GM18502 (cell line): ENCODE measurements around the gene FRMD4B.
"Not testable (repeated sequence)": the region's sequence is repeated elsewhere in the genome, so short reads cannot be mapped to it uniquely, and the experiment has no call there.

Source experiments
- ATAC-seq: cut with Tn5 transposase; IDR thresholded peaks from one replicate; pipeline ENCODE4 v1.9.1; 2021; ENCODE audit warnings: mild to moderate bottlenecking; ENCODE audit not compliant: unreplicated experiment, poor library complexity

Gene FRMD4B

DNA sequence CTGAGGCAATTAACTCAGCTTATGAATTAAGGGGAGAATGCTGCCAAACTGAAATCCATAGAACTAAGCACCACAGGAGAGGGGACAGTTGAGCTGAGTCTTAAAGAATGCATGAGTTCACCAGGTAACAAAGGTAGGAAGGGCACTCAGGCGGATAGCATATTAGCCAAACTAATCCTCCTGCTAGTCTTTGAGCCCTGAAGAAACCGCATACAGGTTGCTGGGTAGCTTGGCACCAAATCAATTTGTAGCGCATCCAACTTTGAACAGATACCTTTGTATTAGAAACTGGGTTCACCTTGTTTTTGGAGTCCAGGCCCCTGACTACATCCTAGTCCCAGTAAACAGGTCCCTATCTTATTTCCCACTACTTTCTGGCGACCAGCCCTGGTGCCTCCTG, 93.7 kb downstream of the FRMD4B start:
- no peak for ATAC-seq

DNA sequence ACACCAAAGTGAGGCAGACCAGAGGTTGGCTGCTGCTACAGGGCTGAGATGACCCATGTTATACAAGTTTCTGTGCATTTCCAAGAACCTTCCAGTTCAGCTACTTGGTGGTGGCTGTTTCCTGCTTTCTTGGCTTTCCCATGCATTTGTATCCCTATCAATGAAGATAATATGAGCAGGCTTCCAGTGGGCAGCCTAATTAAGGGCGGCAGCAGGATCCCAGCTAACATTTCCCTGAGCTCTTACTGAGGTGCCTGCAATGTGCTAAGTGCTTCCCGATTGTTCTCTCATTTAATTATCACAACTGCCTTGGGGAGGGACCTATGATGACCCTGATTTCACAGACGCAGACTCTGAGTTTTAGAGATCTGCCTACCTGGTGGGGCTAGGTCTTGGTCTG, 95.5 kb downstream of the FRMD4B start:
- no peak for ATAC-seq

DNA sequence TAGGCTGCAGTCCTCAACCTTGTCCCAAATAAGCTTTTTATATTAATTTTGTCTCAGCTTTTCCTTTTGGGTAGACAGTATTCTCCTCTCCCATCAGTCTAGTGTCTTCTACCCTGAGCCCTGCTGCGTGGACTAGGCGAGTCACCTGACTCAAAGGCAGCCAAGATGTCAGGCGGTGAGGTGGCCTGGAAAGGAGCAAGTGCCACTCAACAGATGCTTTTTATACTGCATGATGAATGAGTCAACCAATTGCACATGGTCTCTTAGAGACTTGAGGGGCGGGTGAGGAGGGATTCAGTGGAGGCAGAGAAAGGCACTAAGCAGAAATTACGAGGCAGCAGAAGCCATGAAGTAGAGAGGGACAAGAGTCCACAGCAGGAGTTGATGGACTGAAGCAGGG, 95.9 kb downstream of the FRMD4B start:
- no peak for ATAC-seq

DNA sequence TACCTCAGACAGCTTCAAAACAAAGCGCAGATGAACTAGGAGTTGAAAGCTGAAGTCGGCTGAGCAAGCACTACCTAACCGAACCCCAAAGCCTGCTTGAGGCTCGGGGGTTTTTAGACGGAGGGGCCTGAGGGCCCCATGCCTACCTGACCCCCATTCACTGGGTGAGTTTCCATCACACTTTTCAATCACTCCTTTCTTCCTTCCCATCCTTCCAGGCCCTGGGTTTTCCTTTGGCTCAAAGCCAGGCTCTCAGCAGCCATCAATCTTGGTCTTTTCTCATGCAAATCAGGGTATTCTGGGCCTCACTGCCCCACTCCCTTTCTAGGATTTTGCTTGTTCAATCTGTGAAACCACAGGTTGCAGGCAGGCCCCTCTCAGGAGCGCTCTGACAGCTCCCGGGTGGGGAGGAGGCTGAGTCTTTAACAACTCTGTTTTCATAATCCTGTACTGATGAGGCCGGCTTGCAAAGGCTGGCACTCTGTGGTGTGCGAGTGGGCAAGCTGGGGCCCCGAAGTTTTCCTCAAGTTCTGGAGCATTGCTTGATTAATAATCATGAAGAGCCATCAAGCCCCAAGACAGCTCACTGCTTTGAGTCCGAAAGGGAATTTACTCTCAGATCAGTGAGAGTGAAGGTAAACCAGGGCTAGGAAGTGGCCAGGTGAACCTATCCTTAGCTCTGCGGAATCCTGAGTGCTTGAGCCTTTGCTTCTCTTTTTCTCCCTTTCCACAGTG, 97.6 kb downstream of the FRMD4B start:
- peak; percentile 87 for ATAC-seq

DNA sequence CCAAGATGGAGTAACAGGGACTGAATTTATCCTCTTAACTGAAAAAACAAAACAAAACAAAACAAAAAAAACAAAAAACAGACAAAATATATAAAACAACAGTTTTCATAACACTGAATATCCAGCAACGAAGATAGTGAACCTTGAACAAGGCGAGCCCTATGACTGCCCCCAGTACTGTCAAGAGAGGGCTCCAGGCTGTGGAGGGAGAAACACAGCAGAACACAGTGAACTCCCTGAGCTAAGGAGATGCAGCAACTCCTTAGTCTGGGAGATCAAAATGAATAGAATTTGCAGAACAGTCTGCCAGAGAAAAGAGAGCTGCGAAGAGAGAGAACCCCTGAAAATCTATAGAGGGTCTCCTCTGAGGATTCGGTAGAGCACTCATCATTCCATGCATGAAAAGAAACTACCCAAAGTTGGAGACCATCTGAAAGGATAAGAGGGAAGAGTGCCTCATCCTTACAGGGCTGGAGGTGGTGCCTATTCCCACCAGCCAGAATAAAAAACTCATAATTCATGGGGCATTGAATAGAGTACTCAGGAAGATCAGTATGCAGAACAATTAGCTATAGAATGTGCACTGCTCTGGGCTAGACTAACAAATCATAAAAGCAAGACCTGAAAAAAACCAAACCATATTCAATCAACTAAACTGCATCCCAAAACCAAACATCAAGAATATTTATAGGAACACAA, 101.8 kb downstream of the FRMD4B start:
- ATAC-seq: no peak

DNA sequence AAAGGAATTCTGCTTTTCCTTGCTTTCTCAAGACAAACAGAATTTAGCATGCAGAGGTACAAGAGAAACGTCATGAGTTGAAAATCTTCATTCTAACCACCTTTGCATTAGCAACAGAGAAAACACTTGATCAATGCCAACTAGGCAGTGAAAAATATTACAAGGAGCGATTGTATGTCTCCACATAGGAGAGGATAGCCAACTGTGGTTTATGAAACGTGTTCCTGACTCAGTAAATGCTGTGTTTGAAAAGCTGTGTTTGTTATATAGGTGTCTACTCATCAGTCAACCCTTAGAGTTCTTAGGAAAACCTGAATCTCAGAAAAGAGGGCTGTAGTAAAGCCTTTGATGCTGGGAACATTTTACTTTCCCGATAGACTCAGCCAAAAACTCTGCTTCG, 102.4 kb downstream of the FRMD4B start:
- ATAC-seq: no peak

DNA sequence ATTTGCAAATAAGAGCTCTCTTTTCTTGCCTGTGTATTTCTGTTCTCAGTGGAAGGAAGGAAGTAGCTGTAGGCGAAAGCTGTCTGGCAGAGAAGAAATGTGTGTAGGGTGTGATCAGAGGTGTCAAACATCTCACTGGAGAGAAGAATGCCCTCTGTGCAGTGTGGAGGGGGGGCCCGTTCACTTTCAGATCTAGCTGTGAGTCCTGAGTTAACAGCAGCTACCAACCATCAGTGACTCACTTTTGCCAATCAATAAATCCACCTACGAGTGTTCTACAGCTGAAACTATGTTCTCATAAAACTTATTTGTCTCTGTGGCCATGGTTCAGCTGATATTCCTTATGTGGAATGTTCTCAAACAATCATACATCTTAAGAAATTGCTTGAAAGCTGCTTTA, 103.7 kb downstream of the FRMD4B start:
- ATAC-seq: no peak

DNA sequence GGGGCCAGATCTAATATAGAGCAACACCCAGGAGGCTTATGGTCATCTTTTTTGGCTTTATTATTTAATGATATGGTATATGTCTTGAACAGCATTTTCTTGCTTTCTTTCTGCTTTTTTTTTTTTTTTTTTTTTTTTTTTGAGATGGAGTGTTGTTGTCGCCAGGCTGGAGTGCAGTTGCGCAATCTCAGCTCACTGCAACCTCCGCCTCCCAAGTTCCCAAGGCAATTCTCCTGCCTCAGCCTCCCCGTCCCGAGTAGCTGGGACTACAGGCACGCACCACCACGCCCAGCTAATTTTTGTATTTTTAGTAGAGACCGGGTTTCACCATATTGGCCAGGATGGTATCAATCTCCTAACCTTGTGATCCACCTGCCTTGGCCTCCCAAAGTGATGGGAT, 108.5 kb downstream of the FRMD4B start:
- not testable (repeated sequence) for ATAC-seq

DNA sequence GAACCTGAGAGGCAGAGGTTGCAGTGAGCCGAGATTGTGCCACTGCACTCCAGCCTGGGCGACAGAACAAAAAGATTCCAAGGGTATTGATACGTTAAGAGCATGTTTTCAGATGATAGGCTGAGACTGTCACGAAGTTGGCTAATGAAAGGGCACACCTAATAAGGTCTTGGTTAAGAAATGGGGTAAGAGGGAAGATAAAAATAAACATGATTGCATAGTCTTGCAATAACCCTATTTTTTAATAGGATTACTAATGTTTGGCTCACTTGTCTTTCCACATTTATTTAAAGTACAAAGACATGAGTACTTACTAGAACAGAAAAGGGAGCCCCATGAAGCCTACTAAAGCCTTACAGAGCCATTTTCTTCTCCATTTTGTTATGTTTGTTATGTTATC, 109.0 kb downstream of the FRMD4B start:
- no peak for ATAC-seq

DNA sequence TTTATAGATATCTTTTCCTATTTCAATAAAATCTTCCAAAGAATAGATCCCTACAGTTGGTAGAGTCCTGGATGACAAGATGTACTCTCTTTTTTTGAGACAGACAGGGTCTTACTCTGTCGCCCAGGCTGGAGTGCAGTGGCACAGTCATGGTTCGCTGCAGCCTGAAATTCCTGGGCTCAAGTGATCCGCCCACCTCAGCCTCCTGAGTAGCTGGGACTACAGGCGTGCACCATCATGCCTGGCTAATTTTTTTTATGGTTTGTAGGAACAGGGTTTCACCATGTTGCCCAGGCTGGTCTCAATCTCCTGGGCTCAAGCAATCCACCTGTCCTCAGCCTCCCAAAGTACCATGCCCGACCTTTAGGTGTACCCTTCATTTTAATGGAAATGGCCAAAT, 109.7 kb downstream of the FRMD4B start:
- ATAC-seq: not testable (repeated sequence)

DNA sequence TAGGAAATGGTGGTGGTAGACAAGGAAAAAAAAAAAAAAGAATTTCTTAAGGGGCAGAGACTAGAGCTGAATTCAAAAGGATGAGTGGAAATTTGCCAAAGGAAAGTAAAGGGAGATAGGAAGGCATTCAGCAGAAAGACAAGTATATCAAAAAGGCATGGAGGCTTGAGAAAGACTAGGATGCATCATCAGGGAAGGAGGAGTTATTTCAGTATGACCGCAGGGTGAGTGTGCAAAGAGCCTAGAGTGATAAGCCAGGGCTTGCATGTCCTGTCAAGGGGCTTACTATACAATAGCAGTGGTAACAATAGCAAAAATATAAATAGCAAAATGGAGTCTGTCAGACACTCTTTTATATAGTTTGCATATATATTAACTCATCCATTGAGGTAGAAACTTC, 112.0 kb downstream of the FRMD4B start:
- no peak for ATAC-seq

DNA sequence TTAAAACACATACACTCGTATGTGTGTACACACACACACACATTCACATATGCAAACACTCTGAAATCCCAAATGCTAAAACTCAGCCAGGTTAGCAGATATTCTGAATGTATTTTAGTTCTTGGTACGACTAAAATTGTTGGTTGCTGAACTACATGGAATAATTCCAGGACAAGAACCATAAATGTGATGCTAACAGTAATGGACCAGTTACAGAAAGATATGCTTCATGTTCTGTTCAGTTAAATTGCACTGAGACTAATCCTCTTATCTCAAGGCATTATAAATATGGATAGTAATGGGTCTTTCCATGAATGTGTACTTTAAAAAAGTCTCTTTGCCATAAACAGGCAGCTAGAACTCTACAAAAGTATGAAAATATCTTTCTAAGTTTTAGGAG, 113.3 kb downstream of the FRMD4B start:
- ATAC-seq: no peak

DNA sequence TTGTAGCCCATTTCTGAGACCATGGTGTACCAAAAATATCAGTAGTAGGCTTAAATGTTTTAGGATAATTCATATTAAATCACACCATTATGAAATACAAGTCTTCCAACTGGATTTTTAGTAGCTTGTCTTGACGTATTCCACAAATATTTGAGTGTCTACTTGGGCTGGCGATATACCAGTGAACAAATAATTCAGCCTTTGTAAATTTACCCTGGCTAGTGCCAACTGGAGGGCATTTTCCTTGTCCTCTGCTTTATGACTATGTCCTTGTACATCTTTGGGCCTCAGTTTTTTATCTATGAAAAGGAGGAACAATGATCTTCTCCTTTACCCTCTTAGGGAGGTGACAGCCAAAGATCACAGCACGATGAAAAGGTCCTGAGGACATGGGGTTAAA, 114.8 kb downstream of the FRMD4B start:
- no peak for ATAC-seq

DNA sequence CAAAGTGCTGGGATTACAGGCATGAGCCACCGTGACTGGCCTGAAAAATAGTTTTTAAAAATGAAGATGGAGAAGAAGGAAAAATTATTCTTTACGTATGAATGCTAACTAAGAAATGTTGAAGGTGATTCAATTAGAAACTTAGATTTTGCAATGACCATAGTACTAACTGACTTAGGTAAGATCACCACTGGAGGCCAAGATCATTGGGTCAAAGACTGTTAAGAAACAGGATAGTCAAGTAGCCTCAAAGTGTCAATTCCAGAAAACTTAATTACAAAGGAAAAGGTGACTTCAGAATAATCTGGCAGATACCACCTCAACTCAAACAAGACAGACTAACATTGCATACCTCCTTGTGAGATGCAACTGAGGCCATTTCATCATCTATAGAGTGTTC, 119.3 kb downstream of the FRMD4B start:
- ATAC-seq: no peak

DNA sequence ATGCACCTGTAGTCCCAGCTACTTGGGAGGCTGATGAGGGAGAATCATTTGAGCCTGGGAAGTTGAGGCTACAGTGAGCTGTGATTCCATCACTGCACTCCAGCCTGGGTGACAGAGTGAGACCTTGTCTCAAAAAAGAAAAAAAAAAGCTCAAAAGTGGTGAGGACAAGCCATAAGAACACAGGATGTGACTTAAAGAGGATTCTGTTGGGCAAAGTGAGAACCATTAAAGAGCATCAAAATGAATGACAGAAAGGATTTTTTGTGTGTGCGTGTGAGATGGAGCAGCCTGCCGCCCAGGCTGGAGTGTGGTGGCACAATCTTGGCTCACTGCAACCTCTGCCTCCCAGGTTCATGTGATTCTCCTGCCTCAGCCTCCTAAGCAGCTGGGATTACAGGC, 119.8 kb downstream of the FRMD4B start:
- not testable (repeated sequence) for ATAC-seq

DNA sequence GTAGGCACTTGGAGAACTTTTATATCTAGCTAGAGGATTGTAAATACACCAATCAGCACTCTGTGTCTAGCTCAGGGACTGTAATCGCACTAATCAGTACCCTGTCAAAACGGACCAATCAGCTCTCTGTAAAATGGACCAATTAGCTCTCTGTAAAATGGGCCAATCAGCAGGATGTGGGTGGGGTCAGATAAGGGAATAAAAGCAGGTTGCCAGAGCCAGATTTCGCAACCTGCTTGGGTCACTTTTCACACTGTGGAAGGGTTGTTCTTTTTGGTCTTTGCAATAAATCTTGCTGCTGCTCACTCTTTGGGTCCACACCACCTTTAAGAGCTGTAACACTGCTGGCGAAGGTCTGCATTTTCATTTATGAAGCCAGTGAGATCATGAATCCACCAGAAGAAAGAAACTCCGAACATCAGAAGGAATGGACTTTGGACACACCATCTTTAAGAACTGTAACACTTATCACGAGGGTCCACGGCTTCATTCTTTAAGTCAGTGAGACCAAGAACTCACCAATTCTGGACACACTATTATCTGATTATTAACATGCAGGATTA, 125.0 kb downstream of the FRMD4B start:
- ATAC-seq: not testable (repeated sequence)

DNA sequence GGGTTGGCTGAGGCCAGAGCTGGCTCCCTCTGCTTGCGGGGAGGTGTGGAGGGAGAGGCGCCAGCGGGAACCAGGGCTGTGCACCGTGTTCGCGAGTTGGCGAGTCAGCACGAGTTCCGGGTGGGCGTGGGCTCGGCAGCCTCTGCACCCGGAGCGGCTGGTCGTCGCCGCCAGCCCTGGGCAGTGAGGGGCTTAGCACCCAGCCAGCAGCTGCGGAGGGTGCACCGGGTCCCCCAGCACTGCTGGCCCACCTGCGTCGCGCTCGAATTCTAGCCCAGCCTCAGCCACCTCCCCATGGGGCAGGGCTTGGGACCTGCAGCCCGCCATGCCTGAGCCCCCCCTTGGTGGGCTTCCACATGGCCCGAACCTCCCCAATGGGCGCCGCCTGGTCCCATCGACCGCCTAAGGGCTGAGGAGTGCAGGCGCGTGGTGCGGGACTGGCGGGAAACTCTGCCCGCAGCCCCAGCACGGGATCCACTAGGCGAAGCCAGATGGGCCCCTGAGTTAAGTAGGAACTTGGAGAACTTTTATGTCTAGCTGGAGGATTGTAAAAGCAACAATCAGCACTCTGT, 125.6 kb downstream of the FRMD4B start:
- no peak for ATAC-seq

DNA sequence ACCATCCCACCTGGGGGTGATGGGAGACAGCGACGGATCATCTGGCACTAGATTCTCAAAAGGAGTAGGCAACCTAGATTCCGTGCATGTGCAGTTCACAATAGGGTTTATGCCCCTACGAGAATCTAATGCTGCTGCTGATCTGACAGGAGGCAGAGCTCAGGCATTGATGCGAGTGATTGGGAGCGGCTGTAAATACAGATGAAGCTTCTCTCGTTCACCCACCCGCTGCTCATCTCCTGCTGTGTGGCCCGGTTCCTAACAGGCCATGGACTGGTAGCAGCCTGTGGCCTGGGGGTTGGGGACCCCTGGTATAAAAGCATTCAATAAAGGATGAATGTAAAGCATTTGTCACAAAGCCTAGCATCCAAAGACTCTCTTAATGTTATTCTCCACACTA, 126.8 kb downstream of the FRMD4B start:
- no peak for ATAC-seq

DNA sequence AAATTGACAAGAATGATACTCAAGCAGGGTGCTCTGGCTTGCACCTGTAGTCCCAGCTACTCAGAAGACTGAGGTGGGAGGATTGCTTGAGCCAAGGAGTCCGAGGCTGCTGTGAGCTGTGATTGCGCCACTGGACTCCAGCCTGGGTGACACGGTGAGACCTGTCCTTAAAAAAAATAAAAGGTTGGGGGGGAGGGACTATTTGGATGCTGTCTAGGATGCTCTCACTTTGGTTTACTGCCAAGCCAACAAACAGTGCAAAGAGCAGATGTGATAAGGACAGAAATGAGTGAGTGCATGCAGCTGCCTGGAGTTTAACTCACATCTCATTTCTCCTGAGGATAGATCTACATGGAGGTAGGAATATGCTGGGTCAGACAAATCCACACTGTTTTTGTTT, 130.0 kb downstream of the FRMD4B start:
- ATAC-seq: no peak

DNA sequence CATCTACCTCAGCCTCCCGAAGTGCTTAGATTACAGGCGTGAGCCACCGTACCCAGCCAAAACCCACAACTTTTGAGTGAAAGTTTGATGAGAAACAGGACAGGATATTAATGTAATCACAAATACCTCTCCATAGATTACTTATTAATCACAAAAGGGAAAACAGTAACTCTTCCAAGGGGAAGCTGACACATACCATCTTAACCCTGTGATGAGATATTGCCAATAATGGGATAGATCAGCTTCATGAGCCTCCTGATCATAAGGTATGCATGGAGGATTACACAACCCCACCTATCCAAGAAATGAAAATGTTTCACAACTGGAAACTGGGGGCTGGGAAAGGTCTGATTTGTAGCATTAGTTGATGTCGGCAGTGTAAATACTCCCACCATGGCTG, 131.5 kb downstream of the FRMD4B start:
- ATAC-seq: no peak

DNA sequence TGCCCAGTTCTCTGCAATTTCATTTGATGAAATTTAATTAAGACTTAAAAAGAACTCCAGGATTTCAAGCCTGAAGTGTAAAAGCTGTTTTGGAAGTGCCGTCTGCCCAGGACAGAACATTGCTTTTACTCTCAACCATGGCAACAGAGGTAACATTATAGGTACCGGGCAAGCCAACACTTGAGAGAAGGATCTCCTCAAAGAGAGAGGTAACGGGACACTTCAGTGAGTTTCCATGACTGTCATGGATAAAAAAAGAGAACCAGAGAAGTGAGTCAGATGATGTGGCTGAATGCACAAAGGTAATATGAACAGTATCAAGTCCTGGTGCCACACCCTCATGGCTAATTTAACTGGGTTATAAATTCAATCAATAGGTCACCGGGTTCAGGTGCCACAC, 133.3 kb downstream of the FRMD4B start:
- ATAC-seq: no peak
